GM19395 (cell line): ENCODE data around the gene WDFY4.

ENCODE experiments used
- ATAC-seq: cut with Tn5 transposase; IDR thresholded peaks from one replicate; pipeline ENCODE4 v1.9.1; 2021; ENCODE audit warnings: mild to moderate bottlenecking, moderate library complexity; ENCODE audit not compliant: unreplicated experiment

Gene WDFY4

GRCh38 chr10:48934672-48935501 lies 250.2 kb downstream of the WDFY4 start:
- no peak for ATAC-seq

- ATAC-seq, result no peak
These were observed 250.9 kb downstream of the WDFY4 start for GRCh38 chr10:48935577-48935976.

GRCh38 chr10:48937796-48938195 lies 253.1 kb downstream of the WDFY4 start:
- no peak for ATAC-seq

- no peak for ATAC-seq
These were observed 253.6 kb downstream of the WDFY4 start for GRCh38 chr10:48938281-48938680.

GRCh38 chr10:48938990-48939536 lies 254.4 kb downstream of the WDFY4 start:
- ATAC-seq, result no peak

GRCh38 chr10:48939790-48940325 lies 255.2 kb downstream of the WDFY4 start, which contains the start of gene LRRC18:
LRRC18 (minus strand) TSS chr10:48939840; CDS start chr10:48914155, 25,685 bp downstream.
- no peak for ATAC-seq

GRCh38 chr10:48940372-48940771 lies 255.7 kb downstream of the WDFY4 start:
- ATAC-seq, result no peak

- ATAC-seq, result no peak
These were observed 256.3 kb downstream of the WDFY4 start for GRCh38 chr10:48940958-48941357.

GRCh38 chr10:48941427-48942075 lies 256.9 kb downstream of the WDFY4 start:
- ATAC-seq, result no peak

- ATAC-seq, result no peak
These were observed 258.4 kb downstream of the WDFY4 start for GRCh38 chr10:48943096-48943495.

- no peak for ATAC-seq
These were observed 259.5 kb downstream of the WDFY4 start for GRCh38 chr10:48944171-48944570.

- no peak for ATAC-seq
These were observed 260.9 kb downstream of the WDFY4 start for GRCh38 chr10:48945441-48946130.

- ATAC-seq, result no peak
These were observed 261.7 kb downstream of the WDFY4 start for GRCh38 chr10:48946332-48946731.

GRCh38 chr10:48946891-48947500 lies 262.3 kb downstream of the WDFY4 start:
- ATAC-seq, result no peak

- ATAC-seq, result no peak
These were observed 263.2 kb downstream of the WDFY4 start for GRCh38 chr10:48947690-48948469.

- no peak for ATAC-seq
These were observed 263.9 kb downstream of the WDFY4 start for GRCh38 chr10:48948470-48949037.

- ATAC-seq, result no peak
These were observed 267.0 kb downstream of the WDFY4 start for GRCh38 chr10:48951707-48952106.

- no peak for ATAC-seq
These were observed 272.9 kb downstream of the WDFY4 start for GRCh38 chr10:48957361-48958151.
